ENCODE data around the gene SEPTIN1. TPM values are rescaled to one million over a fixed set of nuclear protein-coding genes. Genes with fewer than 3 reads are reported as not detected.
A peak's percentile ranks its signal among the peaks of the same experiment; 100 is the strongest.
"Not testable (repeated sequence)": the region's sequence is repeated elsewhere in the genome, so short reads cannot be mapped to it uniquely, and the experiment has no call there.

SEPTIN1 gene
- total and polyA plus RNA-seq, 2 of the 13 experiments (the other 11 are each of a cell fraction or from before 2014, with no cell fraction given): 0.18 to 0.67 TPM

- TF ChIP-seq SSRP1 (CRISPR knock-in tag; IDR thresholded peaks at IDR 0.05): no peak
- TF ChIP-seq PAXIP1 (CRISPR knock-in tag; conservative IDR thresholded peaks at IDR 0.05): no peak
- TF ChIP-seq CHD2 (IDR thresholded peaks at IDR 0.05; ENCODE audit: low read depth, low read length): no peak
- no peak for TF ChIP-seq ZNF383 (CRISPR knock-in tag; IDR thresholded peaks at IDR 0.05; ENCODE audit: borderline replicate concordance)
- TF ChIP-seq HOXD1 (CRISPR knock-in tag; IDR thresholded peaks at IDR 0.05): no peak
Observed at GRCh38 chr16:30340621-30341020, 41.7 kb downstream of the SEPTIN1 start (continued).

DNA sequence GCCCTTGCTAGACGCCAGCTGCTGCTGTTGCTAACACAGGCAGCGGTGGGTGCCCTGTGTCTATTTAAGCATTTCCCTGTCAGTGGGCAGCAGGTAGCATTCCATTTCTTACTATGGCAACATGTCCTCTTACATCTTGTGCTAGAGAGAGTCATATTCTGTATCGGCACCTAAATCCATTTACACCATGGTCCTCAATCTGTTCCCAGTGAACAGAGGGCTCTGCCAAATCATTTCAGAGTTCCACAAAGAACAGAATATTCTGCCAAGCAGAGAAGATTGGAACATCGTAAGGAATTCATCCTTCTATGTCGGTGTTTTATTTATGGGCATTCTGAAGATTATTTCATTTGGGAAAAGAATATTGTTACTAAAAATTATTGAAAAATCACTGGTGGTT lies 43.6 kb downstream of the SEPTIN1 start:
- H3K9ac ChIP-seq (ENCODE audit: insufficient read depth, low read depth, low read length); DNase-seq (ENCODE audit: low spot score); BruUV-seq (replicated peaks); H2AFZ ChIP-seq (ENCODE audit: low read length); ATAC-seq; POLR2A ChIA-PET; FAIRE-seq; intact Hi-C loops (cut with micrococcal nuclease; ENCODE audit: unreplicated experiment); H3K9me3 ChIP-seq (ENCODE audit: low read length); H3K27me3 ChIP-seq (ENCODE audit: control insufficient read depth in 1 of 2, insufficient read depth in 2 of 2, low read length in 2 of 2); H4K20me1 ChIP-seq (ENCODE audit: insufficient read depth, low read length); CTCF ChIA-PET (ENCODE audit: low intra/inter-chr PET ratio, low total read pairs); H3K4me3 ChIP-seq (replicated peaks in 1 of 3; ENCODE audit: insufficient read depth in 1 of 3, low read depth in 2 of 3, low read length in 3 of 3): not testable (repeated sequence)
- H3K4me2 ChIP-seq (ENCODE audit: low read depth, low read length): 0 out of 2 replicates have a peak overlapping the region, but pooled peaks have one; percentile 100
- peaks cover 3 to 11% of the 10 kb centered on the region in 2 experiments; a peak in 2 of 5 replicates for H3K36me3 ChIP-seq (replicated peaks in 1 of 2; ENCODE audit: control insufficient read depth in 1 of 2, insufficient read depth in 2 of 2, low read length in 2 of 2)
- 89% methylated on average over 3 of the region's 5 CpGs for WGBS (ENCODE audit: low lambda C conversion rate)
- peaks cover 38% of the 10 kb centered on the region for H3K79me2 ChIP-seq (ENCODE audit: insufficient read depth, low read length)
- peaks cover 46% of the 10 kb centered on the region for H3K4me1 ChIP-seq (ENCODE audit: insufficient read depth, low read length)
- peak overlapping the region; percentile 20 for H3K27ac ChIP-seq (ENCODE audit: extremely low read length, insufficient read depth, low read length)
- in situ Hi-C loops (cut with HindIII; ENCODE audit: extremely low pct_ligation_motif_present, low pct_unique_long_range_greater_than_20kb): loop anchor here (25.0 kb wide), 1 partner anchor 751 kb away; no protein-coding TSS in a partner anchor
